WTC11 (cell line): ENCODE measurements around the gene DCTD. TPM values are rescaled to one million over a fixed set of nuclear protein-coding genes. Genes with fewer than 3 reads are reported as not detected.

ENCODE experiments used
- ATAC-seq: fragments of 200-7000 bp; cut with Tn5 transposase; 2 replicates; pipeline ENCODE4 v1.10.0; 2021; ENCODE audit warnings: mild to moderate bottlenecking, moderate library complexity
- CTCF ChIA-PET: fragments of 300-600 bp; sonication (Branson Sonifier 250); formaldehyde crosslinking; loops from one replicate; lab custom pipeline; 2021; ENCODE audit warnings: antibody characterized with exemption; lab: Charles Lee
- POLR2A ChIA-PET: fragments of 350-600 bp; sonication (Branson Sonifier 250); formaldehyde crosslinking; loops from one replicate; lab custom pipeline; 2021; ENCODE audit warnings: antibody characterized with exemption; lab: Charles Lee
- DNase-seq: peaks from one replicate; pipeline ENCODE4 v3.0.0; 2021; ENCODE audit warnings: low spot score
- H3K27ac Mint-ChIP-seq: 2 replicates; pipeline ENCODE4 v1.8.0; 2021; ENCODE audit warnings: mixed read lengths
- H3K27me3 Mint-ChIP-seq: 2 replicates; pipeline ENCODE4 v1.8.0; 2021; ENCODE audit warnings: low read depth, mild to moderate bottlenecking, moderate library complexity, mixed read lengths
- H3K36me3 Mint-ChIP-seq: 2 replicates; pipeline ENCODE4 v1.8.0; 2021; ENCODE audit warnings: mixed read lengths
- H3K4me1 Mint-ChIP-seq: 2 replicates; pipeline ENCODE4 v1.8.0; 2022; ENCODE audit warnings: mixed read lengths
- H3K4me3 Mint-ChIP-seq: 2 replicates; pipeline ENCODE4 v1.8.0; 2021; ENCODE audit warnings: mild to moderate bottlenecking, moderate library complexity, mixed read lengths
- H3K9me3 Mint-ChIP-seq: 2 replicates; pipeline ENCODE4 v1.8.0; 2021; ENCODE audit warnings: mixed read lengths
- AFF4 ChIP-seq: sonication (generic); formaldehyde crosslinking; IDR thresholded peaks from 2 replicates; pipeline ENCODE4 v1.8.1; 2023; ENCODE audit warnings: mild to moderate bottlenecking, missing genetic modification reagents, borderline replicate concordance
- ATF6 ChIP-seq: sonication (generic); formaldehyde crosslinking; IDR thresholded peaks from 2 replicates; pipeline ENCODE4 v1.8.1; 2023; ENCODE audit warnings: mild to moderate bottlenecking, missing genetic modification reagents
- FOXJ3 ChIP-seq: sonication (generic); formaldehyde crosslinking; IDR thresholded peaks from 2 replicates; pipeline ENCODE4 v1.9.0; 2021; ENCODE audit warnings: missing genetic modification reagents, mild to moderate bottlenecking, borderline replicate concordance
- FOXP4 ChIP-seq: sonication (generic); formaldehyde crosslinking; IDR thresholded peaks from 2 replicates; pipeline ENCODE4 v1.8.0; 2022; ENCODE audit warnings: mild to moderate bottlenecking, missing genetic modification reagents
- JAZF1 ChIP-seq: fragments of 250-450 bp; sonication (Bioruptor Pico); IDR thresholded peaks from 2 replicates; pipeline ENCODE4 v1.9.0; 2021; ENCODE audit warnings: moderate library complexity, mild to moderate bottlenecking, inconsistent platforms
- JUN ChIP-seq: sonication (generic); formaldehyde crosslinking; IDR thresholded peaks from 2 replicates; pipeline ENCODE4 v1.8.0; 2023; ENCODE audit warnings: mild to moderate bottlenecking, missing genetic modification reagents
- NR1H2 ChIP-seq: sonication (generic); formaldehyde crosslinking; IDR thresholded peaks from 2 replicates; pipeline ENCODE4 v1.9.0; 2021; ENCODE audit warnings: mild to moderate bottlenecking, moderate library complexity, missing genetic modification reagents
- NR3C1 ChIP-seq: sonication (generic); formaldehyde crosslinking; conservative IDR thresholded peaks from 2 replicates; pipeline ENCODE4 v1.8.1; 2023; ENCODE audit warnings: low read depth, mild to moderate bottlenecking, missing genetic modification reagents
- SMAD4 ChIP-seq: sonication (generic); formaldehyde crosslinking; IDR thresholded peaks from 2 replicates; pipeline ENCODE4 v1.8.0; 2022; ENCODE audit warnings: mild to moderate bottlenecking, missing genetic modification reagents
- ZNF121 ChIP-seq: sonication (generic); formaldehyde crosslinking; IDR thresholded peaks from 2 replicates; pipeline ENCODE4 v1.8.0; 2023; ENCODE audit warnings: missing genetic modification reagents
- ZNF263 ChIP-seq: sonication (generic); formaldehyde crosslinking; IDR thresholded peaks from 2 replicates; pipeline ENCODE4 v1.8.1; 2022; ENCODE audit warnings: low read depth, mild to moderate bottlenecking, moderate library complexity, missing genetic modification reagents
- ZNF317 ChIP-seq: sonication (generic); formaldehyde crosslinking; IDR thresholded peaks from 2 replicates; pipeline ENCODE4 v1.8.1; 2023; ENCODE audit warnings: low read depth, mild to moderate bottlenecking, moderate library complexity, missing genetic modification reagents, borderline replicate concordance
- total RNA-seq: library from RNA; stranded (reverse); gene quantifications from 3 replicates; pipeline ENCODE4 v1.2.3, GENCODE V29; 2021
- TF ChIP-seq, protein P1 (sequence below): sonication (generic); formaldehyde crosslinking; IDR thresholded peaks from 2 replicates; pipeline ENCODE4 v1.8.0; 2023; ENCODE audit warnings: mild to moderate bottlenecking, missing genetic modification reagents
- TF ChIP-seq, protein P2 (sequence below): sonication (generic); formaldehyde crosslinking; conservative IDR thresholded peaks from 2 replicates; pipeline ENCODE4 v1.8.1; 2023; ENCODE audit warnings: mild to moderate bottlenecking, low read depth, missing genetic modification reagents, moderate library complexity

DCTD gene
- total RNA-seq, 1 experiment from 2014 or later = 56.8 TPM

- TF ChIP-seq JAZF1 (CRISPR knock-in tag) = no peak
- no peak for TF ChIP-seq ATF6
- no peak for TF ChIP-seq AFF4
- no peak for TF ChIP-seq ZNF317 (CRISPR knock-in tag)
- TF ChIP-seq SMAD4 = no peak
- no peak for TF ChIP-seq ZNF263 (CRISPR knock-in tag)
- no peak for TF ChIP-seq NR1H2 (CRISPR knock-in tag)
- TF ChIP-seq, protein P1, sequence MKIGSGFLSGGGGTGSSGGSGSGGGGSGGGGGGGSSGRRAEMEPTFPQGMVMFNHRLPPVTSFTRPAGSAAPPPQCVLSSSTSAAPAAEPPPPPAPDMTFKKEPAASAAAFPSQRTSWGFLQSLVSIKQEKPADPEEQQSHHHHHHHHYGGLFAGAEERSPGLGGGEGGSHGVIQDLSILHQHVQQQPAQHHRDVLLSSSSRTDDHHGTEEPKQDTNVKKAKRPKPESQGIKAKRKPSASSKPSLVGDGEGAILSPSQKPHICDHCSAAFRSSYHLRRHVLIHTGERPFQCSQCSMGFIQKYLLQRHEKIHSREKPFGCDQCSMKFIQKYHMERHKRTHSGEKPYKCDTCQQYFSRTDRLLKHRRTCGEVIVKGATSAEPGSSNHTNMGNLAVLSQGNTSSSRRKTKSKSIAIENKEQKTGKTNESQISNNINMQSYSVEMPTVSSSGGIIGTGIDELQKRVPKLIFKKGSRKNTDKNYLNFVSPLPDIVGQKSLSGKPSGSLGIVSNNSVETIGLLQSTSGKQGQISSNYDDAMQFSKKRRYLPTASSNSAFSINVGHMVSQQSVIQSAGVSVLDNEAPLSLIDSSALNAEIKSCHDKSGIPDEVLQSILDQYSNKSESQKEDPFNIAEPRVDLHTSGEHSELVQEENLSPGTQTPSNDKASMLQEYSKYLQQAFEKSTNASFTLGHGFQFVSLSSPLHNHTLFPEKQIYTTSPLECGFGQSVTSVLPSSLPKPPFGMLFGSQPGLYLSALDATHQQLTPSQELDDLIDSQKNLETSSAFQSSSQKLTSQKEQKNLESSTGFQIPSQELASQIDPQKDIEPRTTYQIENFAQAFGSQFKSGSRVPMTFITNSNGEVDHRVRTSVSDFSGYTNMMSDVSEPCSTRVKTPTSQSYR (CRISPR knock-in tag) = no peak
- no peak for TF ChIP-seq FOXJ3
- TF ChIP-seq, protein P2, sequence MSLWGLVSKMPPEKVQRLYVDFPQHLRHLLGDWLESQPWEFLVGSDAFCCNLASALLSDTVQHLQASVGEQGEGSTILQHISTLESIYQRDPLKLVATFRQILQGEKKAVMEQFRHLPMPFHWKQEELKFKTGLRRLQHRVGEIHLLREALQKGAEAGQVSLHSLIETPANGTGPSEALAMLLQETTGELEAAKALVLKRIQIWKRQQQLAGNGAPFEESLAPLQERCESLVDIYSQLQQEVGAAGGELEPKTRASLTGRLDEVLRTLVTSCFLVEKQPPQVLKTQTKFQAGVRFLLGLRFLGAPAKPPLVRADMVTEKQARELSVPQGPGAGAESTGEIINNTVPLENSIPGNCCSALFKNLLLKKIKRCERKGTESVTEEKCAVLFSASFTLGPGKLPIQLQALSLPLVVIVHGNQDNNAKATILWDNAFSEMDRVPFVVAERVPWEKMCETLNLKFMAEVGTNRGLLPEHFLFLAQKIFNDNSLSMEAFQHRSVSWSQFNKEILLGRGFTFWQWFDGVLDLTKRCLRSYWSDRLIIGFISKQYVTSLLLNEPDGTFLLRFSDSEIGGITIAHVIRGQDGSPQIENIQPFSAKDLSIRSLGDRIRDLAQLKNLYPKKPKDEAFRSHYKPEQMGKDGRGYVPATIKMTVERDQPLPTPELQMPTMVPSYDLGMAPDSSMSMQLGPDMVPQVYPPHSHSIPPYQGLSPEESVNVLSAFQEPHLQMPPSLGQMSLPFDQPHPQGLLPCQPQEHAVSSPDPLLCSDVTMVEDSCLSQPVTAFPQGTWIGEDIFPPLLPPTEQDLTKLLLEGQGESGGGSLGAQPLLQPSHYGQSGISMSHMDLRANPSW (CRISPR knock-in tag) = no peak
- no peak for TF ChIP-seq JUN (CRISPR knock-in tag)
- TF ChIP-seq NR3C1 = no peak
Observed at GRCh38 chr4:182863501-182863900, 53.7 kb downstream of the DCTD start (continued).

DNA sequence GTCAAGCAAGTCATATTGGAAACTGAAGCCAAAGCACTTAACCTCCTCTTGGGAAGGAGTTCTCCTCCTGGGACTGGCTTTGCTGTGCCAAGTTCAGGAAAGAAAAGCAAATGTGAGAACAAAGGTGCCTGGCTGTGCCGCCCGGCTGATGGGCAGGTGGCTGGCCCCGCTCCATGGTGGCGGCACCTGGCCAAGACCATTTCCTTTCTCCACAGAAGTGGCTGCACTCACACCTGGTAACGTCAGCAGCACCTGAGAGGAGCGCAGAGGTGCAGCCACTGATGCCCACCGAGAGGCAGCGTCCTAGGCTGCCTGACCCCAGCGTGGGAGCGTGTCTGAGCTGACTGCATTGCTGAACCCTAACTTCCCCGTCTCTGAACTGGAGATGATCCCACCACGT lies 54.3 kb downstream of the DCTD start:
- POLR2A ChIA-PET = no interaction called here
- H3K4me1 Mint-ChIP-seq = peaks cover 50% of the 10 kb centered on the region
- peak; percentile 12; the same call in 1 of the 2 replicates for ATAC-seq
- DNase-seq = no peak
- H3K27ac Mint-ChIP-seq = no peak overlapping the region
- no peak overlapping the region for H3K4me3 Mint-ChIP-seq
- peaks cover 8% of the 10 kb centered on the region for H3K9me3 Mint-ChIP-seq
- no peak for TF ChIP-seq FOXP4 (CRISPR knock-in tag)
- TF ChIP-seq ZNF121 = 0 out of 2 replicates have a peak, but pooled peaks have one; percentile 7
- TF ChIP-seq, all 79 proteins: peak for 1
- Mint-ChIP-seq H3K27me3 (no peaks in the 10 kb centered on the region), H3K36me3 (no peaks in the 10 kb centered on the region)
- CTCF ChIA-PET = interaction anchor here (0.9 kb wide), 1 partner anchor 35 kb away, joined by 6 read pairs; no protein-coding TSS in a partner anchor
